ENCODE results near the gene RDH12.

The RDH12 gene

GRCh38 chr14:67728258-67728657 is 26.6 kb downstream of the RDH12 start:
- TF ChIP-seq POLR2AphosphoS5 (IDR thresholded peaks at IDR 0.05; ENCODE audit: low read depth) (no peak), GABPA (IDR thresholded peaks at IDR 0.05; ENCODE audit: low read depth) (no peak), SPI1 (IDR thresholded peaks at IDR 0.05; ENCODE audit: borderline replicate concordance, low read depth) (no peak)
- TF ChIP-seq, protein P1, sequence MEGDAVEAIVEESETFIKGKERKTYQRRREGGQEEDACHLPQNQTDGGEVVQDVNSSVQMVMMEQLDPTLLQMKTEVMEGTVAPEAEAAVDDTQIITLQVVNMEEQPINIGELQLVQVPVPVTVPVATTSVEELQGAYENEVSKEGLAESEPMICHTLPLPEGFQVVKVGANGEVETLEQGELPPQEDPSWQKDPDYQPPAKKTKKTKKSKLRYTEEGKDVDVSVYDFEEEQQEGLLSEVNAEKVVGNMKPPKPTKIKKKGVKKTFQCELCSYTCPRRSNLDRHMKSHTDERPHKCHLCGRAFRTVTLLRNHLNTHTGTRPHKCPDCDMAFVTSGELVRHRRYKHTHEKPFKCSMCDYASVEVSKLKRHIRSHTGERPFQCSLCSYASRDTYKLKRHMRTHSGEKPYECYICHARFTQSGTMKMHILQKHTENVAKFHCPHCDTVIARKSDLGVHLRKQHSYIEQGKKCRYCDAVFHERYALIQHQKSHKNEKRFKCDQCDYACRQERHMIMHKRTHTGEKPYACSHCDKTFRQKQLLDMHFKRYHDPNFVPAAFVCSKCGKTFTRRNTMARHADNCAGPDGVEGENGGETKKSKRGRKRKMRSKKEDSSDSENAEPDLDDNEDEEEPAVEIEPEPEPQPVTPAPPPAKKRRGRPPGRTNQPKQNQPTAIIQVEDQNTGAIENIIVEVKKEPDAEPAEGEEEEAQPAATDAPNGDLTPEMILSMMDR (IDR thresholded peaks at IDR 0.05; ENCODE audit: insufficient read depth, low read length) = no peak
- no peak overlapping the region for H3K27ac ChIP-seq (replicated peaks)
- H3K4me3 ChIP-seq (replicated peaks; ENCODE audit: insufficient read depth, low read length) = no peak overlapping the region
- DNase-seq (ENCODE audit: low read depth in 1 of 2, low spot score in 1 of 2) = no peak
- no peaks in the 10 kb centered on the region for H3K27me3 ChIP-seq (ENCODE audit: insufficient read depth, poor library complexity, severe bottlenecking)

DNA sequence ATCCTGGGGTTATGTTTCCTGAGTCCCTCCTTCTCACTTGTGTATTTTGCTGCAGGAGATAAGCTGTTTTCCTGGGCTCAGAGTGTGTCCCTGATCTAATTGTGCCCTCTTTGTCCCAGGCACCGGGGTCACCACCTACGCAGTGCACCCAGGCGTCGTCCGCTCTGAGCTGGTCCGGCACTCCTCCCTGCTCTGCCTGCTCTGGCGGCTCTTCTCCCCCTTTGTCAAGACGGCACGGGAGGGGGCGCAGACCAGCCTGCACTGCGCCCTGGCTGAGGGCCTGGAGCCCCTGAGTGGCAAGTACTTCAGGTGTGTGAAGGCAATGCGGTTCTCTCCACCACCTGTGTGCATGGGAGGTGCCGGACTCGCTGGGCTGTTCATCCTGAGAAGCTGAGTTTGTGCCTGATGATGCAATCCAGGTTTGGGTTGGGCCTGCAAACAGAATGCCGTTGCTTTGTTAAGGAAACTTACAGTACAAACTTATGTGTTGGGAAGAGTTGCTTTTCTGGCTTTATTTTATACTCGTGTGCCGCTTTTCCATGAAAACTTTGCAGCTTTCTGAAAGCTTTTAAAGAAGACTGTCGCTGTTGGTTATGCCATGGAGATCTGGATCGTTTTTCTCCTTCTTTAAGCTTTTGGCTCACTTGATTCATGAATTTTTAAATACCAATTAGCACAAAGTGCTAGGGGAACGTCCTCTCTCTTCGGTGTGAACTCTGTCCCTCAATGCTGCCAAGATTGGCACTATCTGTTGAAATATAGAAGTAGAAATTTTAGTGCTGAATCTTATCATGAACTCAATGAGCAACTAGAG is 27.6 kb downstream of the RDH12 start:
- no peak for TF ChIP-seq SPI1 (IDR thresholded peaks at IDR 0.05; ENCODE audit: borderline replicate concordance, low read depth)
- no peak for TF ChIP-seq GABPA (IDR thresholded peaks at IDR 0.05; ENCODE audit: low read depth)
- TF ChIP-seq, protein P1 (IDR thresholded peaks at IDR 0.05; ENCODE audit: insufficient read depth, low read length) = no peak
- no peak for TF ChIP-seq POLR2AphosphoS5 (IDR thresholded peaks at IDR 0.05; ENCODE audit: low read depth)
- TF ChIP-seq, protein P2, sequence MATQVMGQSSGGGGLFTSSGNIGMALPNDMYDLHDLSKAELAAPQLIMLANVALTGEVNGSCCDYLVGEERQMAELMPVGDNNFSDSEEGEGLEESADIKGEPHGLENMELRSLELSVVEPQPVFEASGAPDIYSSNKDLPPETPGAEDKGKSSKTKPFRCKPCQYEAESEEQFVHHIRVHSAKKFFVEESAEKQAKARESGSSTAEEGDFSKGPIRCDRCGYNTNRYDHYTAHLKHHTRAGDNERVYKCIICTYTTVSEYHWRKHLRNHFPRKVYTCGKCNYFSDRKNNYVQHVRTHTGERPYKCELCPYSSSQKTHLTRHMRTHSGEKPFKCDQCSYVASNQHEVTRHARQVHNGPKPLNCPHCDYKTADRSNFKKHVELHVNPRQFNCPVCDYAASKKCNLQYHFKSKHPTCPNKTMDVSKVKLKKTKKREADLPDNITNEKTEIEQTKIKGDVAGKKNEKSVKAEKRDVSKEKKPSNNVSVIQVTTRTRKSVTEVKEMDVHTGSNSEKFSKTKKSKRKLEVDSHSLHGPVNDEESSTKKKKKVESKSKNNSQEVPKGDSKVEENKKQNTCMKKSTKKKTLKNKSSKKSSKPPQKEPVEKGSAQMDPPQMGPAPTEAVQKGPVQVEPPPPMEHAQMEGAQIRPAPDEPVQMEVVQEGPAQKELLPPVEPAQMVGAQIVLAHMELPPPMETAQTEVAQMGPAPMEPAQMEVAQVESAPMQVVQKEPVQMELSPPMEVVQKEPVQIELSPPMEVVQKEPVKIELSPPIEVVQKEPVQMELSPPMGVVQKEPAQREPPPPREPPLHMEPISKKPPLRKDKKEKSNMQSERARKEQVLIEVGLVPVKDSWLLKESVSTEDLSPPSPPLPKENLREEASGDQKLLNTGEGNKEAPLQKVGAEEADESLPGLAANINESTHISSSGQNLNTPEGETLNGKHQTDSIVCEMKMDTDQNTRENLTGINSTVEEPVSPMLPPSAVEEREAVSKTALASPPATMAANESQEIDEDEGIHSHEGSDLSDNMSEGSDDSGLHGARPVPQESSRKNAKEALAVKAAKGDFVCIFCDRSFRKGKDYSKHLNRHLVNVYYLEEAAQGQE (IDR thresholded peaks at IDR 0.05; ENCODE audit: insufficient replicate concordance, low read depth) = no peak
- no peak overlapping the region for H3K4me3 ChIP-seq (replicated peaks; ENCODE audit: insufficient read depth, low read length)
- H3K27me3 ChIP-seq (ENCODE audit: insufficient read depth, poor library complexity, severe bottlenecking) = no peaks in the 10 kb centered on the region
- no peak for DNase-seq (ENCODE audit: low read depth in 1 of 2, low spot score in 1 of 2)
- H3K27ac ChIP-seq (replicated peaks) = no peak overlapping the region

GRCh38 chr14:67733616-67734015 is 31.9 kb downstream of the RDH12 start:
- Histone ChIP-seq H3K27ac (replicated peaks) (no peak overlapping the region), H3K27me3 (ENCODE audit: insufficient read depth, poor library complexity, severe bottlenecking) (no peaks in the 10 kb centered on the region), H3K4me3 (replicated peaks; ENCODE audit: insufficient read depth, low read length) (no peak overlapping the region)
- no peak for DNase-seq (ENCODE audit: low read depth in 1 of 2, low spot score in 1 of 2)
- TF ChIP-seq SPI1 (IDR thresholded peaks at IDR 0.05; ENCODE audit: borderline replicate concordance, low read depth) = no peak
- TF ChIP-seq, protein P1 (IDR thresholded peaks at IDR 0.05; ENCODE audit: insufficient read depth, low read length) = no peak
- TF ChIP-seq, protein P2 (IDR thresholded peaks at IDR 0.05; ENCODE audit: insufficient replicate concordance, low read depth) = no peak
- TF ChIP-seq POLR2AphosphoS5 (IDR thresholded peaks at IDR 0.05; ENCODE audit: low read depth) = no peak
- TF ChIP-seq GABPA (IDR thresholded peaks at IDR 0.05; ENCODE audit: low read depth) = no peak
